ENCODE data around the gene IFNLR1. TPM values are rescaled to one million over a fixed set of nuclear protein-coding genes. Genes with fewer than 3 reads are reported as not detected.

IFNLR1 gene
- total RNA-seq, 4 donors from 2014 or later: 1.3 to 1.5 TPM; not detected in 2

DNA sequence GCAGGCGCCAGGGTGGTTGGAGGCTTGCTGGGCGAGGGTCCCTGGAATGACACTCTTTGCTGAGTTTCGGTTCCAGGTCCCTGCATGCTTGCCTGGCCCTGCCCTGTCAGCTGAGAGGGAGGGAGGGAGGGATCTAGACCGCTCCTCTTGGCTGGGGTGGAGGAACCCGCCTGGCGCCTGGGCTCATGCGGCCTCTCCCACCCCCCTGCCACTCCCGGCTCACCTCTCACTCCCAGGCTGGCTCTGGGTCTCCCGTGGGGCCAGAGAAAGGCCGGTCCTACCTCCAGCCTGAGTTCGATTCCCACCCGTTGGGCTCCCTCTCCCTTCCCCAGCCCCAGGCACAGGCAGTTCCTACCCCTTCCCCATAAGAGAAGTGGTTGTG lies 19.0 kb upstream of the IFNLR1 start:
- H3K9me3 ChIP-seq: no peaks in the 10 kb centered on the region
- 55 to 75% methylated on average over 11 to 12 of the region's 12 CpGs for WGBS, 2 donors
- H3K27me3 ChIP-seq: no peaks in the 10 kb centered on the region
- H3K4me3 ChIP-seq: no peak overlapping the region
- TF ChIP-seq CTCF (IDR thresholded peaks at IDR 0.05) (no peak), EP300 (IDR thresholded peaks at IDR 0.05) (no peak), POLR2A (IDR thresholded peaks at IDR 0.05) (no peak)
- no peaks in the 10 kb centered on the region for H3K36me3 ChIP-seq
- no peak overlapping the region for H3K27ac ChIP-seq
- no peak for DNase-seq (ENCODE audit: low spot score in 2 of 2)
- peaks cover 0 to 24% (median 0%) of the 10 kb centered on the region in 4 donors for H3K4me1 ChIP-seq

- H3K9me3 ChIP-seq: no peaks in the 10 kb centered on the region
- TF ChIP-seq CTCF (IDR thresholded peaks at IDR 0.05): no peak
- no peak for TF ChIP-seq POLR2A (IDR thresholded peaks at IDR 0.05)
- TF ChIP-seq EP300 (IDR thresholded peaks at IDR 0.05): no peak
- H3K27ac ChIP-seq: no peak overlapping the region
- 67 to 83% methylated on average over 7 to 8 of the region's 8 CpGs for WGBS, 2 donors
- DNase-seq (ENCODE audit: low spot score in 2 of 2): no peak
- peaks cover 0 to 24% (median 0%) of the 10 kb centered on the region in 4 donors for H3K4me1 ChIP-seq
- H3K4me3 ChIP-seq: no peak overlapping the region
- H3K36me3 ChIP-seq: no peaks in the 10 kb centered on the region
- H3K27me3 ChIP-seq: no peaks in the 10 kb centered on the region
Observed at GRCh38 chr1:24205345-24206082, 18.4 kb upstream of the IFNLR1 start.

DNA sequence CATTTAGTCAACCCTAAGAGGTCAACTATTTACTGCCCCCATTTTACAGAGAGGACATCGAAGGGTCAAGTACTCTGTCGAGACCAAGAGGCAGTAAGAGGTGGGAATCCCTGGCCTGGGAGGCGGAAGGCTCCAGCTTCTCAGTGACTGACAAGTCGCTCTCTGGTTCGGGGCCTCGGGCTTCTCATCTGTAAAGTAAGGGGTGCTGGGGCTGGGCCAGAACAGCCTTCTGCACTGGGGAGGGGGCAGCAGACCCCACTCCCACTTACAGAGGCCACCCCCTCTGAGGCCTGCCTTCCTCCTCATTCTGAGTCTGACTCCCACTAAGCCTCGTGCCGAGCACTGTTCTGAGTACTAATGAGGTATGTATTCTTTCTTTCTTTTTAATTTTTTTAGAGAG lies 17.0 kb upstream of the IFNLR1 start:
- Histone ChIP-seq H3K9me3 (no peaks in the 10 kb centered on the region), H3K36me3 (no peaks in the 10 kb centered on the region), H3K27me3 (no peaks in the 10 kb centered on the region), H3K27ac (no peak overlapping the region), H3K4me3 (no peak overlapping the region), H3K4me1 (peaks cover 0 to 28% (median 0%) of the 10 kb centered on the region in 4 donors)
- 79 to 83% methylated on average over 7 to 8 of the region's 8 CpGs for WGBS, 2 donors
- no peak for TF ChIP-seq POLR2A (IDR thresholded peaks at IDR 0.05)
- no peak for TF ChIP-seq CTCF (IDR thresholded peaks at IDR 0.05)
- no peak for DNase-seq (ENCODE audit: low spot score in 2 of 2)

- TF ChIP-seq POLR2A (IDR thresholded peaks at IDR 0.05) (no peak), EP300 (IDR thresholded peaks at IDR 0.05) (no peak), CTCF (IDR thresholded peaks at IDR 0.05) (no peak)
- no peak overlapping the region for H3K4me3 ChIP-seq
- peaks cover 0 to 28% (median 0%) of the 10 kb centered on the region in 4 donors for H3K4me1 ChIP-seq
- no peaks in the 10 kb centered on the region for H3K36me3 ChIP-seq
- H3K27me3 ChIP-seq: no peaks in the 10 kb centered on the region
- WGBS, 2 donors: 59 to 72% methylated on average over 10 of the region's 10 CpGs
- DNase-seq (ENCODE audit: low spot score in 2 of 2): no peak
- H3K27ac ChIP-seq: no peak overlapping the region
- no peaks in the 10 kb centered on the region for H3K9me3 ChIP-seq
Observed at GRCh38 chr1:24203404-24203803, 16.3 kb upstream of the IFNLR1 start.

GRCh38 chr1:24202987-24203386 lies 15.9 kb upstream of the IFNLR1 start:
- H3K27ac ChIP-seq: peak overlapping the region in 1 of 4 donors; percentile 63
- no peaks in the 10 kb centered on the region for H3K27me3 ChIP-seq
- TF ChIP-seq CTCF (IDR thresholded peaks at IDR 0.05) (no peak), EP300 (IDR thresholded peaks at IDR 0.05) (no peak), POLR2A (IDR thresholded peaks at IDR 0.05) (no peak)
- no peaks in the 10 kb centered on the region for H3K36me3 ChIP-seq
- DNase-seq (ENCODE audit: low spot score in 2 of 2): no peak
- no peaks in the 10 kb centered on the region for H3K9me3 ChIP-seq
- H3K4me3 ChIP-seq: no peak overlapping the region
- peaks cover 0 to 28% (median 0%) of the 10 kb centered on the region in 4 donors for H3K4me1 ChIP-seq
- 85 to 87% methylated on average over 4 of the region's 4 CpGs for WGBS, 2 donors
